Measurements from ENCODE around the gene KLHDC10. TPM values are rescaled to one million over a fixed set of nuclear protein-coding genes. Genes with fewer than 3 reads are reported as not detected.
"Not testable (repeated sequence)": the region's sequence is repeated elsewhere in the genome, so short reads cannot be mapped to it uniquely, and the experiment has no call there.

KLHDC10 gene
- polyA plus RNA-seq, 3 donors: 41.9 to 53.6 (median 53.0) TPM

DNA sequence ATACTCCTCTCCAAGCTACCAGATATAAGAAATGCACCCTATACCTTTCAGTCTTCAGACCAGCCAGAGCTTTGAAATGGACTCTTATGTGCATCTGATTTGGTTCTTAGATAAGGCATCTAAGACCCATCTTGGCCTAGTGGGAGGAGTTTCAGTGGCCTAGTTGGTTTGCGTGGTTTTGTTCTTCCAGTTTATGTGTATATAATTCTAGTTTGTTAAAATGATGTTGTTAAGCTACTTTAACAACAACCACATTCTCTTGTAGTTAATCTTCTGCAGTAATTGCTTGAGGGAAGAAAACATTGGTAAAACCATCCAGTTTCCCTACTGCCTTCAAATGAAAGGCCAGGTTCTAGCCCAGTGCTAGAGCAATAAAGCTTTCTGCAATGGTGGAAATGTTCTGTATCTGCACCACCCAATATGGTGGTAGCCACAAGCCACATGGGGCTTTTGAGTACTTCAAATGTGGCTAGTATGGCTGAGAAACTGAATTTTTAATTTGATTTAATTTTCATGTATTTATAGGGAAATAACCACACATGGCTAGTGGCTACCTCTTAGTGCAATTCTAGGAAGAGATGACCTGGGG is 66.3 kb downstream of the KLHDC10 start:
- no peak for DNase-seq

DNA sequence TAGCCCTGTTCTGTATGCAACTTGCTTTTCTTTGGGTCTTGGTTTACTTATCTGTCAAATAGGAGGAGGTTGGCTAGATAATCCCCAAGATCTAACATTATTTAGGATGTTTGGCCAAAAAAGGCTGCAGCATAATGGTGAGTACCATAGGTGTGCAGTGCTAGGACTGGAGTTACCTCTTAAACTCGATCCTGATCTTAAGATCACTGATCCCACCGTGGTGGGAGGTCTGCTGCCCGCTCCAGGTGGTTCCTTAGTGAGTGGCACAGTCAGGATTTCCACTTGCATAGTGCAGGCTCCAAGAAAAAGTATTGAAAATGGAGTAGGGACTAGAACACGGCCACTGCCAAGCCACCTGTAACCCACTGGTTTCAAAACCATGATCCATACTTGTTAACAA is 66.9 kb downstream of the KLHDC10 start:
- no peak for DNase-seq

DNA sequence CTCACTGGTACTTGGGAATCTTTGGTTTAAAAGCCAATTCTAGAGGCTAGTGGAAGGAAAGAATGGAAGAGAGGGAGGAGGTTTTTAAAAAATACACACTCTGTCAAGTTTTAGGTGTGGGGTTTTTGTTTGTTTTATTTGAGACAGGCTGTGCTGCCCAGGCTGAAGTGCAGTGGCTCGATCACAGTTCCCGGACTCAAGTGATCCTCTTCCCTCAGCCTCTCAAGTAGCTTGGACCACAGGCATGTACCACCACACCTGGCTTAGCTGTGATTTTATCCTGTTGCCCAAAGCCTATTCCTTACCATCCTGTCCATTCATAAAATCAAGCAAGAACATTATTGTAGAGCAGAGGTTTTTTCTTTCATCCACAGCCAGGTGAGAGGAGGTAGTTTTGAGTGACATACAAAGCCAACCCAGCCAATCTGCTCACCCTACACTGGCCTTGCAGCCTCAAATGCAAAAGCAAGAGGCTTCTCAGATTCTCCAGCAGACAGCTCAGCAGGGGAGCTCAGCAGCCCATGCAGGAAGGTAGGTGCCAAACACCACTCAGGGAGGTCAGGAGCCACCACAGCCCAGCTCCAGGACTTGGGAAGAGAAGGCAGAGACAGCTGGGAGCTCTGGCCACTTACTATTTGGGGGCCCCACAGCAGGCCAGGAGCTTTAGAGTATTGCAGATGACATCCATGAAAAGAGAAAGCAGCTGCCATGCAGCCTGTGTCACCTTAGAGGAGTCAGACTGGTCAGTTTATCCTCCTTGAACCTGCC is 69.0 kb downstream of the KLHDC10 start:
- no peak for DNase-seq

DNA sequence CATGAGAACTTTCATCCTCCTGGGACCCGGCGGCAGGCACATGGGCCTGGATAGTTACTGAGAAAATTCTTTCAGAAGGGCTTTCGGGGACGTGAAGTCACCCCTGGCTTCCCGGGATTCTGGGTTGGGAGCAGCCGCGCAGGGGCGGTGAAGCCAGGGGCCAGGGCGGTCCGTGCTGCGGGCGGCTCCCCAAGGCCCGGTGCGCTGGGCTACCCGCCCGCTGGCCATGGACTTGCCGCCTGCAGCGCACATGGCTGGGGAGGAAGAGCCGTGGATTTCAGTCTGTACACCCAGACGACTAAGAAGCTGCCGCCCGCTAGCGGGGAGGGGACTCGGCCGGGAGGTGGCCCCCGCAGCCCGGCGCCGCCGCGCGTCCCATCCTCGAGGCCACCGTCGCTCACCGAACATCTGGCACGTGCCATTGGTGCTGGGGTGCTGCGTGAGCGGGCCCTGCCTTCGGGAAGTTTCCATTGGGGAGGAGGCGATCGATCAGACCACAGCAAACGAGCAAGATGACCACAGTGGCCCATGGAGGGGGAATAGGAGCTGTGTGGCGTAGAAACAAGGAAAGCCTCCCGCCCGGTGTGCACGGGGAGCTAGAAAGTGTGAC is 70.3 kb downstream of the KLHDC10 start:
- no peak for DNase-seq

DNA sequence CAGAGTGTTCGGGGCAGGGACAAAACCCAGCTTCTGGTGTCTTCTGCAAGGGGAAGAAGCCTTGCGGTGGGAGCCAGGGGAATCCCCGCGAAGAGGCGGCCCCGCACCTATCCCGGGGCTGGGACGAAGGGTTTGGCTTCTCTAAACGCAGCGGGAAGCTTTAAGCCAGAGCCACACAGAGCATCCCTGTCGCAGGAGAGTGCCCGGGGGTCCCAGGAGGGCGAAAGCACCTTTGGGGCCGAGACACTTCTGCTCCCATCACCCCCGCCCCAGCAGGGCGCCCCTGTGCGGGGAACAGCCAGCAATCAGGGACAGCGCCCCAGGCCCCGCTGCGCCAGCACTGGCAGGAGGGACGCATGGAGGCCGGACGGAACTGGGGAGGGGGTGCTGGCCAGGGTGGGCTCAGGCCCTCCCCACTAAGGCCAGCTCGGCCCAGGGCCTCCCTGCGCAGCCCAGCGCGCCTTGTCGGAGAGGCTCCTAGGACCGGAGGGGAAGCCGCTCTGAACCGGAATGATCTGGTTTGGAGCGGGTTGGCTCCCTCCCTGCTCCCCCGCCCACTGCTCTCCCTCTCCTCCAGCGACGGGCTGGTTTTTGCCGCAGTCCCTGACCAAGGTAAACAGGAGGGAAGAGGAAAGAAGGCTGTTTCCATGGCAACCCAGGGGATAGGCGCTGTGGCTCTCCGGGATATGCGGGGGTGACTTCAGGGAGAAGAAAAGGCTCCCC is 71.0 kb downstream of the KLHDC10 start:
- peak; percentile 95 for DNase-seq

DNA sequence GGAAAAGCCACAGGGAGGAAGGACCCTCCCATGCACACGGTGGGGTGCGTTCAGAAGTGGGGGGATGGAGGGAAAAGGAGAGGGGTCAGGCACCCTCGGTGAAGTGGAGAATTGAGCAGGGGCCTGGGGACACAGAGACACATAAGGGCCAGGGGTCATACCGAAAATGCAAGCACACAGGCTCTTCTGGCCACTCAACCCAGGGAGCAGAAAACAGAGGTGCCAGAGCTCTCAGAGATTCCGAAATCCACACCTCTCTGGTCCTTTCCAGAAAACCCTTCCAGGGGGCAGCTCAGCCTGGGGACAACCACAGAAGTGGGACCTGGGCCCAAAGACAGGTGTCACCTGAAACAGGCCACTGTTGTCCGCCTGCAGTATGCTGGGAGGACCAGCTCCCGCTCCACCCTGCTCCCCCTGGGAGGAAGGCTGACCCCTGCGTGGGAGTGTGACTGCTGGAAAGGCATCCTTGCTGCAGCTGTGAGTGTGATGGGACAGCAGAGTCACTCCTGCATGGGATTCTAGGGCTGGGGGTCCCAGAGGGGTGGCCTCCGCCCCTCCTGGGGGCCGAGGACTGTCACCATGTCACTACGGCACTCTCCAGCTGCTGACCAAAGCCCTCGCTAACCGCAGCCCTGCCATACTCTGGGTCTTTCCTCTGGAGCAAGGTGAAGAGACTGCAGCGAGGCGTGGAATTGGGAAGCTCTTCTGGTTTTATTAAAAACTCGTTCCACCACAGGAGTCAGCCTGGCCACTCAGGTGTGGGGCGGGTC is 71.7 kb downstream of the KLHDC10 start:
- DNase-seq: peak; percentile 76

DNA sequence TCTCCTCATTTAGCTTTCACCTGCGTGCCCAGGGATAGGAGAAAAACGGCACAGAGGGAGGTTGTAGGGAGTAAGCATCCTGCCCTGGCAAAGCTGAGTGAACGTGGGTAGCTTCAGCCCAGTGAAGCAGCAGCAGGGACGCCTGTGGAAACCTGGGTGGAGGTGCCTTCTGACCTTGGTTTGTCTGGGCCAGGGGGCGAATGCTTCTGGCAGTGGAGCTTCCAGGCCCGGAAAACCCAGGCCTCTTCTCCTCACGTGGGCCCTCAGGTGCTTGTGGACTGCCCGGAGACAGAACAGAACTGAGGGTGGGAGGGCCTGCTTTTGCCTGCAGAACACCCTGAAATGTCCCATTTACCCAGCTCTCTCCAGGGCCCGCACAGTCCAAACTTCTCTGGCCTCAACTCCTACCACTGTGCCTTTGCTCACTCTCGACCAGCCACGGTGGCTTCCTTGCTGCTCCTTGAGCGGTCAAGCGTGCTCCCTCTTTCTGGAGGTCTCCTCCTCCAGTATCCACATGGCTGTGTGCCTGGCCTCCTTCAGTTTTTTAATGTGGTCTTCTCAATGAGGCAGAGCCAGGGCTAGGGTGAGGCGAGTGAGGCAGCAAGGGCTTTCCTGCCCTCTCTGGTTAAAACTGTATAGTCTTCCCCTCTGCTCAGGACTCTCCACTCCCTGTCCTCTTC is 72.5 kb downstream of the KLHDC10 start:
- no peak for DNase-seq

DNA sequence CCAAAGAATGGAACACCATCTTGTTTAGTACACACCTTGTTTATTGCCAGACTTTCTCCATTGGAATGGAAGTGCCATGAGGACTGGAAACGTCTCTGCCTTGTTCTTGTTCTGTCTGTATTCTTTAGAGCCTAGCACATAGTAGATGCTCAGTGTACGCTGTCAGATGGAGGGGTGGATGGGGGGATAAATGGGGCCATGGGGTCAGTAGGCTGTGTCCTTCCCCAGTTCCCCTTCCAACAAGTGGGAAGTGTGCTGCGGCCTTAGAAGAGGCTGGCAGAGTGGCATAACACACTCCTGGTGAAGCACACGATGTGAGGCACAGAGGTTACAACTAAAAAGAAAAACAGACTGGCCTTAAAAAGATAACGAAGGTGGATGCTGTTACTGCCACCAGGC is 73.0 kb downstream of the KLHDC10 start:
- no peak for DNase-seq

DNA sequence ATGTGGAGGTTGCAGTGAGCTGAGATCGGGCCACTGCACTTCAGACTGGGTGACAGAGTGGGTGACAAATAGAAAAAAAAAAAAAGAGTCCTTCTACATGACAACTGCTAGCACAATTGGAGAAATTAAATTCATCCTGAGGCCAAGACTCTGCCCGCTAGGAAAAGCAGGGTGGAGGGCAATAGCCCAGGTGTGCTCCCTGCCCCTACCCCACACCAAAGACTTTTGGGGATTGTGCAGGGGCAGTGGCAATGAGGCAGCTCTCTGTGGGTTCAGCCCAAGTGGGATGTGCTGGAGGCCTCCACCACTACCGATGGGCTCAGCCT is 73.6 kb downstream of the KLHDC10 start:
- DNase-seq: no peak

DNA sequence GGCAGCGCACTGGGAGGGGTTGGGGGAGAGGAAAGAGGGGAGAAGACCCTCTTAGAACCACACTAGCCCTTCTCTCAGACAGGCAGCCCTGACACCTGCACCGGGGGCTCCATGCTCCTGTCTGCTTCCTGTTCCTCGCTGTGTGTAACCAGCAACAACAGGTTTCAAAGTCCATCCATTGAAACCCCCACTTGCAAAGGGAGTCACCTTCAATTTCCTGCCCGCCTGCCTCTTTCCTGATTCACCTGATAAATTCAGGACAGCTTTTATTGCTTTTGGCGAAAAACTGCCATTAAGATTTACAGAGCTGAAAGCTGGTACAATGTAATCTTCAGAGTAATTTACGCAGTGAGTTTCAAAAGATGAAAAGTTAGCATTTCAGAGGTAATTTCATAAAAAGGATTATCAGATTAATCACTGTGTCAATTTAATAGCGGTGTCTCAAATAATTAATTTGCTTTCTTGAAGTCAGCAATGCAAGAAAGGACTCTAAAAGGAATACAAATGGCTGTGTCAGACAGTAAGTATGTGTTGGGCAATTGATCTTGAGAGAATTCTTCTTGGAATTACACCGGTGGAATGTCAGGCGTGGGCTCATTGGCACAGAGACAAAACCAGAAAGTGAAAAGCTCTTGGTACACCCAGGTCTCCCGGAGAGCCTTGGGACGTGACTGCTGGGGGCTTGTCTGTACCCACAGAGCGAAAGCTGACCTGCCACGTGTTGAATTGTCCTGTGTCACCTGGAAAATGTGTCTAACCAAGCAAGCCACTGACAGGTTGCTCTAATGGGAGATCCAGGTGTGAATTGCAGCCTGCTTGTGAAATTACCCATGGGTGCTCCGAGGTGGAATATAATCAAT is 74.2 kb downstream of the KLHDC10 start:
- peak; percentile 85 for DNase-seq

DNA sequence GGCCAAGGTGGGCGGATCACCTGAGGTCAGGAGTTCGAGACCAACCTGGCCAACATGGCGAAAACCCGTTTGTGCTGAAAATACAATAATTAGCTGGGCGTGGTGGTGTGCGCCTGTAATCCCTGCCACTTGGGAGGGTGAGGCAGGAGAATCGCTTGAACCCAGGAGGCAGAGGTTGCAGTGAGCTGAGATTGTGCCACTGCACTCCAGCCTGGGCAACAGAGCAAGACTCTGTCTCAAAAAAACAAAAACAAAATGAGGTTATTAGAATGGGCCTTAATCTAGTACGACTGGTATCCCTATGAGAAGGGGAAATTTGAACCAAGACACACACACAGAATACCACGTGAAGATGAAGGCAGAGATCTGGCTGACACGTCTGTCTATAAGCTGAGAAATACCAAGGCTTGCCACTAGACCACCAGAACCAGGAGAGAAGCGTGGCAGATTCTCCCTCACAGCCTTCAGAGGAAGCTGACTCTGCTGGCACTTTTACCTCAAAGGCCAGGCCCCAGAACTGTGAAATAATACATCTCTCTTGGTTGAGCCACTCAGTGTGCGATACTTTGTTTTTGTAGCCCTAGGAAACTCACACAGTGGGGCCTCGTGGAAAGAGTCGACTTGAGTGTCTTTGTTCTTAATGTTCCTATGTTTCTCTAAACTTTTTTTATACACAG is 75.2 kb downstream of the KLHDC10 start:
- DNase-seq: no peak

DNA sequence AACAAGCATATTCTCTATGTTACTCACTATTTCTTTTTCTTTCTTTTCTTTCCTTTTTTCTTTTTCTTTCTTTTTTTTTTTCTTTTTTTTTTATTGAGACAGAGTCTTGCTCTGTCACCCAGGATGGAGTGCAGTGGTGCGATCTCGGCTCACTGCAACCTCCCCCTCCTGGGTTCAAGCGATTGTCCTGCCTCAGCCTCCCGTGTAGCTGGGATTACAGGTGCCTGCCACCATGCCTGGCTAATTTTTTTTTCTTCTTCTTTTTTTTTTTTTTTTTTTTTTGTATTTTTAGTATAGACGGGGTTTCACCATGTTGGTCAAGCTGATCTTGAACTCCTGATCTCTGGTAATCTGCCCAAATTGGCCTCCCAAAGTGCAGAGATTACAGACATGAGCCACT is 75.8 kb downstream of the KLHDC10 start:
- DNase-seq: not testable (repeated sequence)

DNA sequence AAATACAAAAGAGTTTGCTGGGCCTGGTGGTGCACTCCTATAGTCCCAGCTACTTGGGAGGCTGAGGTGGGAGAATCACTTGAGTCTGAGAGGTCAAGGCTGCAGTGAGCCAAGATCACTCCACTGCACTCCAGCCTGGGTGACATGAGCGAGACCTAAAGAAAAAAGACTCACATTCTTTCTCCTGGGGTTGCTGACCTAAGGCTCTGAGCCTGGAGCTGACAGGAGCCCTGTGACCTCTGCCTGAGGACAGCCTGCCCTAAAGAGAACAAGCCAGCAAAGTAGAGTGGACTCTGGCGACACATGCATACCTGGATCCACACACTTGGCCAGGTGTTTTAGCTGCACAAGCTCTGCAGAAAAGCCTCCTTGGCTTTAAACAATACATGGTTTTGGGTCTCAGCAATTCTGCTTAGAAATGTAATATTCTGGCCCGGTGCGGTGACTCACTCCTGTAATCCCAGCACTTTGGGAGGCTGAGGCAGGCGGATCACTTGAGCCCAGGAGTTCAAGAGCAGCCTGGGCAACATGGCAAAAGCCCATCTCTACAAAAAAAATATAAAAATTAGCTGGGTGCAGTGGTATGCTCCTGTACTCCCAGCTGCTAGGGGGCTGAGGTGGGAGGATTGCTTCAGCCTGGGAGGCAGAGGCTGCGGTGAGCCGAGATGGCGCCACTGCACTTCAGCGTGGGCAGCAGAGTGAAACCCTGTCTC is 76.5 kb downstream of the KLHDC10 start:
- DNase-seq: no peak

DNA sequence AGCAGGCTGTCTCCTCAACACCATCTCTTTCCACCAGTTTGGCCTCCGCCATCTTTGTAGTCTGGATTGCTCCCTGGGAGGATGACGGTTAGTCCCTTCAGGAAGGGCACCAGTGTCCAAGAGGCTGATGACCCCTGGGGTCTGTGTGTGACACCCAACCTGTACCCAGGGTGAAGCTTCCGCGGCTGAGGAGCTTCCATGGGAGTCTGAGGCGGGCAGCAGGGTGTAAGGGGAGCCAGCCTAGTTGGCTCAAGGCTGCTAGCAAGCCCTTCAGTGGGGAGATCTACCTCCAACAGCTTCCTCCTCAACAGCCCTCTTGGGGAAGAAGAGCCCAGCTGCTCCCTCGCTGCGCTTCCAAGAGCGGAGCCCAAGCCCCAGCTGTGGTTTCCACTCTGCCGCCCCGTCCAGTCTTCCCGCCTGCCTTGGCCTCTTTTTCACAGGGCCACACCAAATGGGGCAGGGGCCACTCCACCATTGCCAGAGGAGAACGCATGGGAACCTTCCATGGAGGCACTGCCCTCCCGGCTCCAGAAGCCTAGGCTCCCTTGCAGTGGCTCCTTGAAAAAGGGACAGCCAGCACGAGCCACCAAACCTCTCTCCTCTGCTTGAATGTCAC is 77.5 kb downstream of the KLHDC10 start:
- DNase-seq: no peak

DNA sequence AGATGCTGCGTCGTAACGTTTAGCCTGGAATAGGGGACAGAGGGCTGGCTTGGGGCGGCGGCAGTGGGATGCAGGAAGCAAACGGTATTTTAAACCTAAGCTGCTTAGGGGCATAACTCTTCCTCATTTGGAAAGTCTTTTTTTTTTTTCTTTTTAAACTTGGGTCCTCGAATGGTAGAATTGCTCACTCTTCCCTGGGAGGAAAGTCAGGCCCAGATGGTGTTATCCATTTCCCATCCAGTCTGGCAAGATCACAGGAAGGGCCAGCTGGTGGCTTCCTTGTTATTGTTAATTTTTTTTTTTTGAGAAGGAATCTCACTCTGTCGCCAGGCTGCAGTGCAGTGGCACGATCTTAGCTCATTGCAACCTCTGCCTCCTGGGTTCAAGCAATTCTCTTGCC is 78.2 kb downstream of the KLHDC10 start:
- no peak for DNase-seq

DNA sequence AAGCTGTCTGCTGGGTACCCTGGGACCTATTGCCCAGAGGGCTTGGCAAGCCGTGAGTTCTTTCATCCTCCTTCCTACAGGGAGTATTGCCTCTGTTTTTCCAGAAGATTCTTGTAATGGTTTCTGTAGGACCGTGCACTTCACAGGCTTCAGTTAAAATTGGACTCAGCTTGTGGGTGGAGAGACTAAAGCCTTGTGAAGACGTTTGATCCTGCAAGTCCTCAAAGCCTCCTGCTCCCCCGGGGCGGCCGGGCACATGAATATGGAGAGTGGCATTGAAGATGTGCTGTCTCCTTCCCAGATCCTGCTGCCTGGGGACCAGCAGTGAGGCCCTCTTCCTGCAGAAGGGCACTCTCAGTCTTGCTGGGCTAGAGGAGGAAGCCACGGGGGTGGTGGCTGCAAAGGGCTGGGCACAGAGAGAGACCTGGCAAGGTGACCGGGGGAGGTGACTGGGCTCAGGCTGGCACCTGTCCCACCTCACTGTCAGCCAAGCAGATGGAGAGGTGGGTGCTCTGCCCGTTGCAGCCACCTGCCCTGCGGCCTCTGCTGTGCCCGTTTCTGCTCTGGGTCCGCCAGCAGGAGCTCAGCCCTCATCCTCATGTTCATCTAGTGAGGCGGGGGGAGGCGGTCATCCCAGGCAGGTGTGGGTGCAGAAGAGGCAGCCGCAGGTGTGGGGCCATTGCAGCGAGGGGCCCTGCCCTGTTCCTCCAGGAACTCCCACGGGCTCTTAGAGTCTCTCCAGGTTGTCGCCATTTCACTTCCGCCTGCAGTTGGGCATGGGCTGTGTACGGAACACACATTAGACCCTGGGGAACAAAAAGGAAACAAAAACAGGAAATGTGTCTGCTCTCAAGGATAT is 79.2 kb downstream of the KLHDC10 start:
- DNase-seq: no peak

DNA sequence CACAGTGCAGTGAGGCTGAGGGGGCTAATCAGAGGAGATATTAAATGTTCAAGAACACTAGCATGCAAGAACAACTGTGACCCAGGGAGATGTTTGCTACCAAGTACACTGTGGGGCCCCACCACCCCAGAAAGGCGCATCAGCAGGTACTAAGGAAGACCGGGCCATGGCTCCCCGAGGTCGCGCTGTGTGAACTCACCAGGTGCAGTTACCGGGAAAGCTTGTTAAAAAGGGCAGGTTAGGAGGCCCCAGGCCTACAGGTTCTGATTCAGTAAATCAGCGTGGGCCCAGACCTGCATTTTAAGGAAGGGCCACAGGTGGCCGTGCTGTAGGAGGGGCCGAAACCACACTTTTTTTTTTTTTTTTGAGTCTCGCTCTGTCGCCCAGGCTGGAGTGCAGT is 80.3 kb downstream of the KLHDC10 start:
- DNase-seq: no peak
